Loucy (cell line): ENCODE results near the gene SCGB2B2.
"Not testable (repeated sequence)": the region's sequence is repeated elsewhere in the genome, so short reads cannot be mapped to it uniquely, and the experiment has no call there.

ENCODE experiments used
- H2AFZ ChIP-seq: fragments of 200-600 bp; sonication (generic); 2 replicates; pipeline ENCODE4 v1.6.0; 2016; ENCODE audit warnings: antibody characterized with exemption, mild to moderate bottlenecking, low read length, moderate library complexity
- H3F3A ChIP-seq: fragments of 200-600 bp; 2 replicates; pipeline ENCODE4 v1.6.0; 2016; ENCODE audit warnings: antibody characterized with exemption, low read depth, mild to moderate bottlenecking
- H3K27me3 ChIP-seq: fragments of 200-600 bp; sonication (generic); 2 replicates; pipeline ENCODE4 v1.6.1; 2014; ENCODE audit warnings: low read length, mild to moderate bottlenecking; ENCODE audit not compliant: insufficient read depth, poor library complexity, severe bottlenecking
- H3K36me3 ChIP-seq: fragments of 200-600 bp; sonication (generic); 2 replicates; pipeline ENCODE4 v1.6.1; 2016; ENCODE audit warnings: low read length; ENCODE audit not compliant: insufficient read depth
- H3K4me1 ChIP-seq: fragments of 200-600 bp; sonication (generic); 2 replicates; pipeline ENCODE4 v1.5.1; 2014; ENCODE audit warnings: low read length, mild to moderate bottlenecking; ENCODE audit not compliant: insufficient read depth, poor library complexity, severe bottlenecking
- H3K4me2 ChIP-seq: fragments of 200-600 bp; sonication (generic); 2 replicates; pipeline ENCODE4 v1.6.0; 2014; ENCODE audit warnings: antibody characterized with exemption, low read length, low read depth, mild to moderate bottlenecking; ENCODE audit not compliant: poor library complexity, severe bottlenecking
- H3K4me3 ChIP-seq: fragments of 200-600 bp; sonication (generic); 2 replicates; pipeline ENCODE4 v1.5.1; 2014; ENCODE audit warnings: low read length, mild to moderate bottlenecking, mixed read lengths; ENCODE audit not compliant: poor library complexity, severe bottlenecking
- H3K79me2 ChIP-seq: fragments of 200-600 bp; sonication (generic); 2 replicates; pipeline ENCODE4 v1.6.1; 2014; ENCODE audit warnings: low read length; ENCODE audit not compliant: insufficient read depth
- H3K9ac ChIP-seq: fragments of 200-600 bp; sonication (generic); 2 replicates; pipeline ENCODE4 v1.6.0; 2014; ENCODE audit warnings: mild to moderate bottlenecking, low read depth, low read length, moderate library complexity; ENCODE audit not compliant: poor library complexity, severe bottlenecking
- H3K9me2 ChIP-seq: fragments of 200-600 bp; sonication (generic); replicated peaks from 2 replicates; pipeline ENCODE4 v1.6.1; 2016; ENCODE audit warnings: low read depth, low read length, mixed read lengths
- H3K9me3 ChIP-seq: fragments of 200-600 bp; sonication (generic); 2 replicates; pipeline ENCODE4 v1.6.1; 2014; ENCODE audit warnings: mild to moderate bottlenecking, antibody characterized with exemption, low read length, low read depth; ENCODE audit not compliant: insufficient read depth
- H4K20me1 ChIP-seq: fragments of 200-600 bp; sonication (generic); 2 replicates; pipeline ENCODE4 v1.6.0; 2014; ENCODE audit warnings: antibody characterized with exemption, low read length, mild to moderate bottlenecking; ENCODE audit not compliant: insufficient read depth, poor library complexity, severe bottlenecking
- CTCF ChIP-seq: fragments of 200-600 bp; sonication (generic); conservative IDR thresholded peaks from 2 replicates; pipeline ENCODE4 v1.5.1; 2014; ENCODE audit warnings: mild to moderate bottlenecking, antibody characterized with exemption, low read length
- EZH2phosphoT487 ChIP-seq: fragments of 200-600 bp; IDR thresholded peaks from 2 replicates; pipeline ENCODE4 v1.6.1; 2018; ENCODE audit warnings: antibody characterized with exemption, mild to moderate bottlenecking, moderate library complexity, borderline replicate concordance

Gene SCGB2B2

GRCh38 chr19:34666958-34667265 is 10.0 kb downstream of the SCGB2B2 start:
- Histone ChIP-seq H3K9me3 (no peaks in the 10 kb centered on the region), H3K4me3 (no peak overlapping the region), H3K9ac (no peak overlapping the region), H3F3A (no peaks in the 10 kb centered on the region), H4K20me1 (no peaks in the 10 kb centered on the region), H3K9me2 (no peaks in the 10 kb centered on the region), H3K27me3 (no peaks in the 10 kb centered on the region), H3K4me2 (no peak overlapping the region), H3K36me3 (no peaks in the 10 kb centered on the region), H3K4me1 (peaks cover 4% of the 10 kb centered on the region), H2AFZ (no peak overlapping the region), H3K79me2 (no peaks in the 10 kb centered on the region)
- TF ChIP-seq CTCF (no peak), EZH2phosphoT487 (no peak)

- H3K79me2 ChIP-seq, result no peaks in the 10 kb centered on the region
- no peaks in the 10 kb centered on the region for H3F3A ChIP-seq
- no peak overlapping the region for H3K9ac ChIP-seq
- H3K4me1 ChIP-seq, result peaks cover 4% of the 10 kb centered on the region
- H3K4me3 ChIP-seq, result no peak overlapping the region
- H3K4me2 ChIP-seq, result no peak overlapping the region
- H3K9me3 ChIP-seq, result no peaks in the 10 kb centered on the region
- no peak overlapping the region for H2AFZ ChIP-seq
- TF ChIP-seq CTCF, result no peak
- TF ChIP-seq EZH2phosphoT487, result no peak
- H3K9me2 ChIP-seq, result no peaks in the 10 kb centered on the region
- H3K36me3 ChIP-seq, result no peaks in the 10 kb centered on the region
- no peaks in the 10 kb centered on the region for H4K20me1 ChIP-seq
- H3K27me3 ChIP-seq, result no peaks in the 10 kb centered on the region
Observed at GRCh38 chr19:34666200-34666957, 10.6 kb downstream of the SCGB2B2 start.

- not testable (repeated sequence) for H2AFZ ChIP-seq, H3K4me1 ChIP-seq, H3K4me2 ChIP-seq, H3K9me3 ChIP-seq, H3K27me3 ChIP-seq, H3K4me3 ChIP-seq, H4K20me1 ChIP-seq, H3K9ac ChIP-seq, H3K79me2 ChIP-seq, H3K9me2 ChIP-seq, H3K36me3 ChIP-seq, H3F3A ChIP-seq
Observed at GRCh38 chr19:34665275-34665674, 11.7 kb downstream of the SCGB2B2 start.

- no peaks in the 10 kb centered on the region for H3K9me3 ChIP-seq
- H3K79me2 ChIP-seq, result no peaks in the 10 kb centered on the region
- H3K27me3 ChIP-seq, result no peaks in the 10 kb centered on the region
- H2AFZ ChIP-seq, result no peak overlapping the region
- no peak overlapping the region for H3K4me3 ChIP-seq
- H3K9ac ChIP-seq, result no peak overlapping the region
- no peaks in the 10 kb centered on the region for H4K20me1 ChIP-seq
- H3K9me2 ChIP-seq, result no peaks in the 10 kb centered on the region
- no peak overlapping the region for H3K4me2 ChIP-seq
- peaks cover 4% of the 10 kb centered on the region for H3K4me1 ChIP-seq
- no peaks in the 10 kb centered on the region for H3K36me3 ChIP-seq
- H3F3A ChIP-seq, result no peaks in the 10 kb centered on the region
- no peak for TF ChIP-seq EZH2phosphoT487
- TF ChIP-seq CTCF, result no peak
Observed at GRCh38 chr19:34664870-34665269, 12.1 kb downstream of the SCGB2B2 start.
